Measurements from ENCODE around the gene RFNG. TPM values are rescaled to one million over a fixed set of nuclear protein-coding genes. Genes with fewer than 3 reads are reported as not detected.

The RFNG gene
- total and polyA plus RNA-seq, 2 of the 13 experiments (the other 11 are each of a cell fraction or from before 2014, with no cell fraction given): 61.4 to 64.0 TPM

DNA sequence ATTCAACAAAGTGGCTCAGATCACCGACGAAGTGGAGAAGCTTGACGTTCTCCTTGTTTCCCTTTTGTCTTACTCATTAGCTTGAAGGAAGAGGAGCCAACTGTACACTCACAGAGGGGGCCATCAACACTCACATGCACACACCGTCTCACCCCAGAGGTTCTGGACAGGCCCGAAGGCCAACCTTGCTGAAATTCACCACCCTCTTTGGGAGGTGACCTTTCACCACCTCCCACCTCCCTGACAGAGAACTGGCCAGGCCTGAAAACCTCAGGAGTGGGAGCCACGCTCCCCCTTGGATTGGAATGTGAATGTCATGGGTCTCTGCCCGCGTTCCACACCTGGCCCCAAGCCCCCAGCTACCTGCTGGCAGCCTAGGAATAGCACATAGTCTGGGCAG is 16.1 kb downstream of the RFNG start:
- H3K27me3 ChIP-seq (ENCODE audit: control insufficient read depth in 1 of 2, insufficient read depth in 2 of 2, low read length in 2 of 2): no peaks in the 10 kb centered on the region
- peak overlapping the region; percentile 95; the same call in 1 of the 2 replicates for H3K4me2 ChIP-seq (ENCODE audit: low read depth, low read length)
- FAIRE-seq (no peak), DNase-seq (ENCODE audit: low spot score) (no peak), ATAC-seq (no peak)
- H3K27ac ChIP-seq (ENCODE audit: extremely low read length, insufficient read depth, low read length): no peak overlapping the region
- H3K9ac ChIP-seq (ENCODE audit: insufficient read depth, low read depth, low read length): peak overlapping the region; percentile 91; the same call in 1 of the 2 replicates
- TF ChIP-seq, protein P1, sequence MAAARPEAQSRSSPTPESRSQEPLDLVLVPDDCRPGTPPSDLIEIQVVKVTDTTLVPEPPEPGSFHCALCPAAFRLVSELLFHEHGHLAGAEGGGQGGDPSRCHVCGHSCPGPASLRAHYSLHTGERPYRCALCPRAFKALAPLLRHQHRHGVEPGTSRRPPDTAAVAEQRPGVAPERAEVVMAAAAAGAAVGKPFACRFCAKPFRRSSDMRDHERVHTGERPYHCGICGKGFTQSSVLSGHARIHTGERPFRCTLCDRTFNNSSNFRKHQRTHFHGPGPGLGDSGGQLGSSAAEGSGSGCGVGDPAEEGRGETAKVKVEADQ (CRISPR knock-in tag; IDR thresholded peaks at IDR 0.05; ENCODE audit: borderline replicate concordance): no peak
- TF ChIP-seq ZNF20 (CRISPR knock-in tag; IDR thresholded peaks at IDR 0.05) (no peak), SP1 (IDR thresholded peaks at IDR 0.05) (no peak), SP1 (CRISPR knock-in tag; IDR thresholded peaks at IDR 0.05) (0 out of 2 replicates have a peak, but pooled peaks have one; percentile 3), SETDB1 (CRISPR knock-in tag; IDR thresholded peaks at IDR 0.05; ENCODE audit: borderline replicate concordance) (no peak)
- TF ChIP-seq, protein P2, sequence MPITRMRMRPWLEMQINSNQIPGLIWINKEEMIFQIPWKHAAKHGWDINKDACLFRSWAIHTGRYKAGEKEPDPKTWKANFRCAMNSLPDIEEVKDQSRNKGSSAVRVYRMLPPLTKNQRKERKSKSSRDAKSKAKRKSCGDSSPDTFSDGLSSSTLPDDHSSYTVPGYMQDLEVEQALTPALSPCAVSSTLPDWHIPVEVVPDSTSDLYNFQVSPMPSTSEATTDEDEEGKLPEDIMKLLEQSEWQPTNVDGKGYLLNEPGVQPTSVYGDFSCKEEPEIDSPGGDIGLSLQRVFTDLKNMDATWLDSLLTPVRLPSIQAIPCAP (CRISPR knock-in tag; IDR thresholded peaks at IDR 0.05; ENCODE audit: low read depth): no peak
- H3K36me3 ChIP-seq (replicated peaks in 1 of 2; ENCODE audit: control insufficient read depth in 1 of 2, insufficient read depth in 2 of 2, low read length in 2 of 2): peaks cover 7 to 12% of the 10 kb centered on the region in 2 experiments
- 84% methylated on average over 8 of the region's 8 CpGs for WGBS (ENCODE audit: low lambda C conversion rate)
- H4K20me1 ChIP-seq (ENCODE audit: insufficient read depth, low read length): peaks cover 20% of the 10 kb centered on the region
- H2AFZ ChIP-seq (ENCODE audit: low read length): no peak overlapping the region
- H3K9me3 ChIP-seq (ENCODE audit: low read length): no peaks in the 10 kb centered on the region
- no TSS peak for BruUV-seq (replicated peaks)
- ChIA-PET POLR2A (interaction anchor here (1.1 to 6.2 kb wide), 3 partner anchors 13 to 76 kb away, joined by 3 to 112 read pairs (median 3); partner anchors contain the start of genes CENPX, FASN and LRRC45), CTCF (ENCODE audit: low intra/inter-chr PET ratio, low total read pairs) (no interaction called here)
- peak overlapping the region in 2 of 3 experiments; percentile 93 to 98; a peak in 2 of 6 replicates for H3K4me3 ChIP-seq (replicated peaks in 1 of 3; ENCODE audit: insufficient read depth in 1 of 3, low read depth in 2 of 3, low read length in 3 of 3)
- in situ Hi-C loops (cut with HindIII; ENCODE audit: extremely low pct_ligation_motif_present, low pct_unique_long_range_greater_than_20kb) (loop anchor here (5.0 kb wide), 1 partner anchor 122 kb away; no protein-coding TSS in a partner anchor), intact Hi-C loops (cut with micrococcal nuclease; ENCODE audit: unreplicated experiment) (loop anchor here (5.0 kb wide), 1 partner anchor 117 kb away; no protein-coding TSS in a partner anchor)
- H3K79me2 ChIP-seq (ENCODE audit: insufficient read depth, low read length): peaks cover 13% of the 10 kb centered on the region
- peaks cover 48% of the 10 kb centered on the region for H3K4me1 ChIP-seq (ENCODE audit: insufficient read depth, low read length)
